GM18861 (cell line): Measurements from ENCODE around the gene EME2.
"Not testable (repeated sequence)": the region's sequence is repeated elsewhere in the genome, so short reads cannot be mapped to it uniquely, and the experiment has no call there.

Experiments
- ATAC-seq: cut with Tn5 transposase; IDR thresholded peaks from one replicate; pipeline ENCODE4 v1.9.1; 2021; ENCODE audit not compliant: unreplicated experiment

Gene EME2

GRCh38 chr16:1790261-1790610, 17.6 kb downstream of the EME2 start:
- no peak for ATAC-seq

GRCh38 chr16:1790611-1791255, 18.1 kb downstream of the EME2 start:
- ATAC-seq, result no peak

GRCh38 chr16:1791256-1791942, 18.8 kb downstream of the EME2 start:
- ATAC-seq, result no peak

- no peak for ATAC-seq
Observed at GRCh38 chr16:1791943-1792812, 19.6 kb downstream of the EME2 start.

- no peak for ATAC-seq
Observed at GRCh38 chr16:1792836-1793577, 20.4 kb downstream of the EME2 start.

GRCh38 chr16:1793578-1794220, 21.1 kb downstream of the EME2 start, which contains the start of gene IGFALS:
IGFALS (minus strand) TSS chr16:1793705; CDS start chr16:1793652, 53 bp downstream.
- no peak for ATAC-seq

- no peak for ATAC-seq
Observed at GRCh38 chr16:1794221-1794871, 21.7 kb downstream of the EME2 start.

GRCh38 chr16:1794908-1795666, 22.5 kb downstream of the EME2 start:
- no peak for ATAC-seq

- ATAC-seq, result not testable (repeated sequence)
Observed at GRCh38 chr16:1799263-1799662, 26.7 kb downstream of the EME2 start.

- no peak for ATAC-seq
Observed at GRCh38 chr16:1800701-1801100, 28.1 kb downstream of the EME2 start.

GRCh38 chr16:1807626-1808025, 35.0 kb downstream of the EME2 start:
- ATAC-seq, result no peak

GRCh38 chr16:1808691-1809090, 36.1 kb downstream of the EME2 start:
- ATAC-seq, result no peak

- no peak for ATAC-seq
Observed at GRCh38 chr16:1809281-1809801, 36.7 kb downstream of the EME2 start.

GRCh38 chr16:1810106-1810505, 37.5 kb downstream of the EME2 start:
- ATAC-seq, result no peak

- no peak for ATAC-seq
Observed at GRCh38 chr16:1810536-1810935, 37.9 kb downstream of the EME2 start.

GRCh38 chr16:1812732-1813163, 40.1 kb downstream of the EME2 start:
- no peak for ATAC-seq

- no peak for ATAC-seq
Observed at GRCh38 chr16:1815461-1815860, 42.9 kb downstream of the EME2 start.

GRCh38 chr16:1816396-1817275, 44.0 kb downstream of the EME2 start:
- ATAC-seq, result no peak
